HAP-1 (cell line): ENCODE measurements around the gene CBFA2T3.

ENCODE experiments used
- DNase-seq, 2 experiments: peaks; one replicate each; pipeline ENCODE4 v3.0.0-alpha.2; 2016 to 2020; ENCODE audit warnings: low spot score in 2 of 2
- H3K27me3 ChIP-seq: fragments of 250-450 bp; sonication (Bioruptor Pico); 2 replicates; pipeline ENCODE4 v1.5.1; 2020; ENCODE audit warnings: low read depth, mild to moderate bottlenecking, moderate library complexity
- H3K36me3 ChIP-seq: fragments of 250-450 bp; sonication (Bioruptor Pico); replicated peaks from 2 replicates; pipeline ENCODE4 v1.5.1; 2020; ENCODE audit warnings: mild to moderate bottlenecking
- H3K4me1 ChIP-seq: fragments of 250-450 bp; sonication (Bioruptor Pico); 2 replicates; pipeline ENCODE4 v1.5.1; 2020; ENCODE audit warnings: mild to moderate bottlenecking
- H3K4me3 ChIP-seq: fragments of 250-450 bp; sonication (Bioruptor Pico); 2 replicates; pipeline ENCODE4 v1.5.1; 2020; ENCODE audit warnings: mild to moderate bottlenecking, moderate library complexity
- H3K9me3 ChIP-seq: fragments of 250-450 bp; sonication (Bioruptor Pico); 2 replicates; pipeline ENCODE4 v1.5.1; 2020; ENCODE audit warnings: mild to moderate bottlenecking, moderate library complexity
- in situ Hi-C: fragments of 300-500 bp; cut with MboI; formaldehyde crosslinking; loops from 3 replicates; pipeline ENCODE4 v1.14.3; 2020; ENCODE audit warnings: low sequenced_read_pairs, inconsistent platforms, mixed read lengths

CBFA2T3 gene

DNA sequence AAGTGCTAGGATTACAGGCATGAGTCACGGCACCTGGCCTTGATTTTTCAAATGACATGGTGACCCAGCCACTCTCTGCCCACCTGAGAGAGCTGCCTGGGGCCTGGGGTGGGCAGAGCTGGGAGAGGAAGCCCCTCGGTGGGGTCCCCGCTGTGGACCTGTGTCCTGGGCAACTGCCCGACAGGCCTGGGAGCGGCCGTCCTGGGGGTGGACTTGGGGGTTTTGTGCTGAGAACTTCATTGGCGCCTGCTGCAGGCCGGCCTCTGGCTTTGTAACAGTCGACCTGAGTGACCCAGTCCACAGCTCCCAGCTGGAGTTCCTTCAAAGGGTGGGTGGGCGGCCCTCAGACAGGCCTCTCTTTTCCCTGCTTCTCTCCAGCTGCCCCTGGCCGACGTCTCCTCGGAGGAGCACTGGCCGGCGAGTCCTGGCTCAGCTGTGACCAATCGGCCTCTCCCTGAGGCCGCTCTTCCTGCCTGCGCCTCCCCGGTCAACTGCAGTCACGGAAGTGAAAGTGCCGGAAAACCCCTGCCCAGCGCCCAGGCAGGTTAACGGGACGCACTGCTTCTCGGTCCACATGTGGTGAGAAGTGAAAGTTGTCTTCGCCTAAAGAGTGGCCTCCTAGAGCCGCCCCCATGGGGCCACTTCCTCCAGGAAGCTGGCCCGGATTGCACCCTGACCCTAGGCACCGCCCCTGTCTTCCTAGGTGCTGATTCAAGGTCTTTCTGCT is 5.5 kb downstream of the CBFA2T3 start:
- no peaks in the 10 kb centered on the region for H3K4me1 ChIP-seq

DNA sequence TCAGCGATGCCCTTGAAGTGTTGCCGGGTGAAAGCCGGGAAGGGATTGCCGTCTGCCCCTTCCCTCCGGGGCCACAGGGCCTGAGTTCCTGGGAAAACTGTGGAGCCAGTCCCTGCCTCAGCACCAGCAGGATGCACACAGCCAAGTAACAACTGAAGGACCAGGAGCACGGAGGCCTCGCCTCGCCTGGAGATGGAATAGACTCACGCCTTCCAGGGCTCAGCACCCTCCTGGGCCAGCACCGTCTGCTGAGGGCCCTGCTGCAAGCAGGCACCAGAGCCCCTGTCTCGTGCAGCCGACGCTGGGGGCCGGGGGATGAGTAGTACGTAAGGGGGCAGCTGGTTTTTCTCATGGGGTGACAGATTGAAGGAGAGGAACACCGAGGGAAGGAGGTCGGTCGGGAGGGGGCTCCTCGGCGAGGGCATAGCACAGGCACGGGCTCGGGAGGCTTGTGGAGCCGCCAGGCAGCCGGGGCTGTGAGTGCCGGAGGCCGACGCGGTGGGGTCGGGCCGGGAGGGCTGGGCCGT is 6.4 kb downstream of the CBFA2T3 start:
- DNase-seq = no peak
- peaks cover 15% of the 10 kb centered on the region for H3K27me3 ChIP-seq
- no peaks in the 10 kb centered on the region for H3K4me1 ChIP-seq
- H3K9me3 ChIP-seq = no peaks in the 10 kb centered on the region
- H3K4me3 ChIP-seq = no peak overlapping the region
- no peaks in the 10 kb centered on the region for H3K36me3 ChIP-seq
- in situ Hi-C loops = no loop called here

More for the DNA sequence above, 5.5 kb downstream of the CBFA2T3 start:
- in situ Hi-C loops = no loop called here
- H3K27me3 ChIP-seq = peaks cover 25% of the 10 kb centered on the region
- H3K4me3 ChIP-seq = no peak overlapping the region
- no peak for DNase-seq
- no peaks in the 10 kb centered on the region for H3K36me3 ChIP-seq
- no peaks in the 10 kb centered on the region for H3K9me3 ChIP-seq

DNA sequence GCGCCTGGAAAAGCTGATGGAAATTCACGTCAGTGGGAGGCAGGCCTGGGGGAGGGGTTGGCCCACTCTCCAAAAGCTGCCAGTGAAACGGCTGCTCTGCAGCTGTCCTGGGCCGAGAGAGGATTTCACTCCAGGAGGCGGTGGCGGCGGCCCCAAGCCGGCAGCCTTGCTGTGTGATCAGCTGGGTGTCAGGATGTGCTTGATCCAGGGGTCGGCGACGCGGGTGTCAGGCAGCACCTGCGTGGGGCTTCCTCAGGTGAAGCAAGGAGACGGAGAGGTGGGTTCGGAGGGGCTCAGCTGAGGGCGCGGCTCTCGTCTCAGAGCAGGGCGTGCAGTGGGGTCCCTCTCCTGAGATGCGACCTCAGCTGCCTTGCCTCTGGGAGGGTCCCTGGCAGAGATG is 7.0 kb downstream of the CBFA2T3 start:
- in situ Hi-C loops = no loop called here
- H3K4me1 ChIP-seq = no peaks in the 10 kb centered on the region
- H3K27me3 ChIP-seq = peaks cover 15% of the 10 kb centered on the region
- DNase-seq = no peak
- H3K36me3 ChIP-seq = no peaks in the 10 kb centered on the region
- no peaks in the 10 kb centered on the region for H3K9me3 ChIP-seq
- no peak overlapping the region for H3K4me3 ChIP-seq

DNA sequence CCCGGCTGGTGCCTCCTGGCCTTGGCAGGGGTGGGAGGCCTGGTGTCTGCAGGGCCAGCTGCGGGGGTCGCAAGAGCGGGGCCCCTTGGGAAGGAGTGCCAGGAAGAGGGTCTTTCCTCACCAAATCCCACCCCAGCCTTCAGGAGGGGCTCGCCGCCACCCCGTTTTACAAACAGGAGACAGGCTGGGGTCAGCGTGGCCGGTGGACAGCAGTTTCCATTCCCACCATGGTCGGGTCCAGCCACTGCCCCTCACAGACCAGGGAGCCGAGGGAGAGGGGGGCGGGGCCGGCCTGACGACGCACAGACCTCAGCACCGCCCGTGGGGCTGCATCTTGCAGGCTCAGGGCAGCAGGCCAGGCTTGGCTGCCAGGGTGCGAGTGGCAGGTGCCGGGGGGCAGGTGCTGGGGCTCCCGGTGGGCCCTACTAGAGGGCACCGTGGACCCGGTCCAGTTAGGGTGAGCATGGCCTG is 7.6 kb downstream of the CBFA2T3 start:
- Histone ChIP-seq H3K4me1 (no peaks in the 10 kb centered on the region), H3K9me3 (no peaks in the 10 kb centered on the region), H3K27me3 (peaks cover 11% of the 10 kb centered on the region), H3K36me3 (no peaks in the 10 kb centered on the region), H3K4me3 (no peak overlapping the region)
- no peak for DNase-seq
- in situ Hi-C loops = no loop called here

DNA sequence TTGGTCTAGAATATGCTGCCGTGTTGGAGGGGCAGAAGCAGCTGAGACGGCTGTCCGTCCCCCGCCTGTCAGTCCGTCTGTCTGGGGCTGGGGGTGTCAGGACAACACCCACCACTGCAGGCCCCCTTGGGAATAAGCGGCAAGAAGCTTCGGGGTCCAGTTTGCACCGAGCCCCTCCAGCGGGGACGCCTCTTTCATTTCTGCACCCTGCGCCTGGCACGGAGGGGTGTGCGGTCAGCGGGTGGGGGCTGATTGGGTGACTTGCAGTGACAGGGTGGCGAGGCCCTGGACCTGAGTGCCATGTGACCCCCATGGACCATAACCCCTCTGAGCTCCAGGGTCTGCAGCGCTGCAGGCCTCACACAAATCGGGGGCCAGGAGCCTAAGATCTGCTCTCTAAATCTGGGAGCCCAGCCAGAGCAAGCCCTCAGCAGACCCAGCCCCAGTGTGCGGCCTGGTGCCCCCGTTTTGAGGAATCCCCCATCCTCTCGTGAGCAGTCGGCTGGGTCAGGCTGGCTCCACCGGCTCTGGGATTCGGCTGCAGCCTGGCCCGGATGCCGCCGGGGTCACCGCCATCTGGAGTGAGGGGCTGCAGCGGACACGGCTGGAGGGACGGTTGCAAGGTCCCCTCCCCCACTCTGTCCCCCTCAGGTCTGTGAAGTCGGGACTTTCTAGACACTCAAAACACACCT is 8.3 kb downstream of the CBFA2T3 start:
- no peak overlapping the region for H3K4me3 ChIP-seq
- H3K27me3 ChIP-seq = peaks cover 5% of the 10 kb centered on the region
- H3K36me3 ChIP-seq = no peaks in the 10 kb centered on the region
- in situ Hi-C loops = no loop called here
- H3K9me3 ChIP-seq = no peaks in the 10 kb centered on the region
- H3K4me1 ChIP-seq = no peaks in the 10 kb centered on the region
- no peak for DNase-seq

DNA sequence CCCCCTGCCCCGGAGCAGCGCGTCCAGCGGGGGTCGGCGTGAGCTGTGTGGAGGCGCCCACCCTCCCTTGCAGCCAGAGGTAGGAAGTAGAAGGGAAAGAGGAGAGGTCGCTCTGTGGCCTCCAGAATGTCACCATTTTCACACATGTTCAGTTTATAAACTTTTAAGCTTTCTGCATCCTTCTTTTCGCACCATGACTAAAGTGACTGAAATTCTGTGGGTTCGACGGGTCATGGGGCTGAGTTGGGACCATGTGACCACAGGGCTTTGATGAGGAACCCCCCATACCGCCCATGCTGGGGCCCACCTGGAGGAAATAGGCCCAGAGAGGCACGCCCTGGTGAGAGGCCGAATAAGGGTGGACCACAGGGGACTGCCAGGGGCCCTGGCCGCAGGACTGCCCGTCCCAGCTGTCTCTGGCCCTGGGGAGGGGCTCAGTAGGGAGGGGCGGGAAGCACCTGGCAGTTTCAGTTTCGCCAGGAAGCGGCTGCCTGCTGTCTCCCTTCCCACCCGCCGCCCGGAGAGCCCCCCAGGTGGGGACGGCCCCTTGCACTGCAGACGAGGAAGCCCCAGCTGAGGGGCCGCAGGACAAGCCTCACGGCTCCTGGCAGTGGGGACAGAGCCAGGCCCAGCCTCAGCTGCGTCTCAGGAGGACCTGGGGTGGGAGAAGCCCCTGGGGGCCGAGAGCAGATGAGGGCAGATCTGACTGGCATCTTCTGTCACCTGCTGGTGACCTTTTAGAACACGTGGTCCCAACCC is 9.0 kb downstream of the CBFA2T3 start:
- H3K9me3 ChIP-seq = no peaks in the 10 kb centered on the region
- H3K36me3 ChIP-seq = no peaks in the 10 kb centered on the region
- H3K27me3 ChIP-seq = peaks cover 4% of the 10 kb centered on the region; the same call in 1 of the 2 replicates
- H3K4me1 ChIP-seq = no peaks in the 10 kb centered on the region
- H3K4me3 ChIP-seq = no peak overlapping the region
- in situ Hi-C loops = no loop called here
- no peak for DNase-seq

DNA sequence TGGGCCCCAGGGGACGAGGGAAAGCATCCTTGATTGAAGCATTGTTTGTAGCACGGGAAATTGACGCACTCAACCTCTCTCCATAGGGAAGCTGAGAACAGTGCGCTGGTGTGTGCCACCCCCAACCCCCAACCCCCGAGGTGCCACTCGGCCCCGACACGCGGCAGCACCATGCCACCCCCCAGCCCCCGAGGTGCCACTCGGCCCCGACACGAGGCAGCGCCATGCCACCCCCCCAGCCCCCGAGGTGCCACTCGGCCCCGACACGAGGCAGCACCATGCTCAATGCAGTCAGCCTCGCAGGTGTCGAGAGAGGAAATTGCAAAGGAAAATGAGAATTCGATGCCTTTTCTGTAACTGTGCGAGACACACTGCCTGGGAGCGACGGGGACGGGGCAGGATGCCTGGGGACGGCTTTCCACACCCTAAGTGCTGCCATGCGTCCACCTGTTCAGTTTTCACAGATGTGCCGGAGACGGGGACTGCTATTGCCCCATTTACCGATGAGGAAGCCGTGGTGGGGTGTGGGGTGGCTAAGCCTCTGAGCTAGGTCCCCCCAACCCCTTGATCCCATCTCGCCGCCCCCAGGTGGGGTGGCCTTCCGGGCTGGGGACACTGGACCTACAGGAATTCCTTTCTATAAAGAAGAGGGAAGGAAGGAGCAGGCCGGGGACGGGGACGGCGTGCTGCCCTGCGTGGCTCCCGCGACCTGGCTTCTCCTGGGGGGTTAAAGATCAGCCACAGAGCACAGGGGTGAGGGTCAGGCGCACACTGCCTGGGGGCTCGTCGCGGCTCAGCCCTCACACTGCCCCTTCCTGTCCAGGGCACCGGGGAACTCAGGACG is 9.8 kb downstream of the CBFA2T3 start:
- no peak for DNase-seq
- in situ Hi-C loops = no loop called here
- Histone ChIP-seq H3K36me3 (no peaks in the 10 kb centered on the region), H3K4me3 (no peak overlapping the region), H3K27me3 (peaks cover 4% of the 10 kb centered on the region; the same call in 1 of the 2 replicates), H3K9me3 (no peaks in the 10 kb centered on the region), H3K4me1 (no peaks in the 10 kb centered on the region)

DNA sequence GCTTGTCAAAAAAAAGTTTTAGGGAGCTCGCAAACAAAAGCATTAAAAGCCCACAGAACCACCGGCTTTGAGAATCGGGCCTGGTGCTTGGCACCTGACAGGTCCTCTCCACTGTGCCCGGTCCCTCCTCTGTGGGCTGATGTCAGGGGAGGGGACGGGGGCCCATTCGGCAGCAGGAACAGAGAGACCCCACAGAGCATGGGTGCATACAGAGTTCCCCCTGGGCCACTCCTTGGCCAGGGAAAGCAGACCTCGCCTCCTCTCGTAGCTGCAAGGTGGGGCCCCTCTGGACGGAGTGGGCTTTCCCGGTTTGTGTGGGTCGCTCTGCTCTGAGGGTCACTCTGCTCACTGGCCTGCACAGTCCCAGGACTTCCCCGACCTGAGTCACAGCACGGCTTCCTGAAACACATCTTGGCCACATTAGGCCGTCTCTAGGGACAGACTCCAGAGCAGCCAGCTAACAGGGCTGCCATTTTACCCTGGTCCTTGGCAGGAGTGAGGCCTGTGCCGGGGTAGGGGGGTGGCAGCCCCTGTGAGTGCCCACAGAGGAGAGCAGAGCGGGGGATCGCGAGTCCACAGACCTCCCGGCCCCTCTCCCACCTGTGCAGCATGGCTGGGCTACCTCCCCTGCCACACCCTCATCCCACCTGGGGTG is 11.1 kb downstream of the CBFA2T3 start:
- Histone ChIP-seq H3K4me3 (no peak overlapping the region), H3K4me1 (no peaks in the 10 kb centered on the region), H3K36me3 (no peaks in the 10 kb centered on the region), H3K27me3 (peaks cover 4% of the 10 kb centered on the region; the same call in 1 of the 2 replicates), H3K9me3 (no peaks in the 10 kb centered on the region)
- DNase-seq = no peak
- in situ Hi-C loops = no loop called here

DNA sequence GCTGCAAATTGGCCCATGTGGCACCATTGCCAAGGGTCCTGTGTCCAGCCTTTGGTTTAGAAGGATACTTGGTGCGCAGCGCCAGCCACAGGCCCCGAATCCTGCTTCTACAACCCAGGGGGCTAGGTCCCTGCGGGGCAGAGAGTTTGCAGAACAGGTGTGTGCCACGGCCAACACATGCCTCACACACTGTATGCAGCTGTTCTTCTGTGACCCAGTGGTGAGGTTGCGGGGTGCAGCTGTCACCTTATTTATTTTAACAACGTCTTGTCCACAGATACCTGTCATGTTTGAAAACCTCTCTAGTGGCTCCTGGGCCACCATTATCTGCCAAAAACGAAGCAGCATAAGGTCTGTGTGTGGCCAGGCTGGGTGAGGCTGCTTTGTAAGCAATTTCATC is 11.6 kb downstream of the CBFA2T3 start:
- Histone ChIP-seq H3K27me3 (peaks cover 4% of the 10 kb centered on the region; the same call in 1 of the 2 replicates), H3K9me3 (no peaks in the 10 kb centered on the region), H3K36me3 (no peaks in the 10 kb centered on the region), H3K4me1 (no peaks in the 10 kb centered on the region), H3K4me3 (no peak overlapping the region)
- in situ Hi-C loops = no loop called here
- no peak for DNase-seq

DNA sequence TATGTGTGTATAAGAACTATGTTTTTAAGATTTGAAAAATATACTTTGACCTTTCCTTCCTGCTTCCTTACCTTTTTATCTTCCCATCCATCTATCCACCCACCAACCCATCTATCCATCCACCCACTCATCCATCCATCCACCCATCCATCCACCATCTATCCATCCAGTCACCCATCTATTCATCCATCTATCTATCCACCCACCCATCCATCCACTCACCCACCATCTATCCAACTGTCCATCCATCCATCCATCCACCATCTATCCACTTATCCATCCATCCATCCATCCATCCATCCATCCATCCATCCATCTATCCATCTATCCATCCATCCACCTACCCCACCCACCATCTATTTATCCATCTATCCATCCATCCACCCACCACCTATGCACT is 12.4 kb downstream of the CBFA2T3 start:
- H3K9me3 ChIP-seq = no peaks in the 10 kb centered on the region
- peaks cover 4% of the 10 kb centered on the region; the same call in 1 of the 2 replicates for H3K27me3 ChIP-seq
- in situ Hi-C loops = no loop called here
- H3K4me3 ChIP-seq = no peak overlapping the region
- H3K4me1 ChIP-seq = no peaks in the 10 kb centered on the region
- H3K36me3 ChIP-seq = no peaks in the 10 kb centered on the region
- DNase-seq = no peak

DNA sequence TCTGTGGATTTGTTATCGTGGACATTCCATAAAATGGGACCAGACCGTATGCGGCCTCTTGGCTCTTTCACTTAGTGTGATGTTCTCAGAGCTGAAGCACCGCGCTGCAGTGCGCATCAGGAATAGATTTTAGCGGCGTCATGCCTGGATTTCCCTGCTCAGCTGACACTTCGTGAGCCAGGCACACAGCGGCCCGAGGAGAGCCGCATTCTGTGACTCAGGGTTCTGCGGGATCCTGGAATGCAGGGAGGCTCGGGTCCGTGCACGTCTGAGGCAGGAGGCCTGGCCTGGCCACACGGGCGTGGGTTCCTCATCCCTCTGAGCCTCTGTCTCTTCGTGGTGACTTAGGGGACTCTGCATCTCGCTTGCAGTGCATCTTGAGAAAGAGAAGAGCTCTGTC is 13.4 kb downstream of the CBFA2T3 start:
- Histone ChIP-seq H3K4me1 (no peaks in the 10 kb centered on the region), H3K27me3 (peaks cover 4% of the 10 kb centered on the region; the same call in 1 of the 2 replicates), H3K9me3 (no peaks in the 10 kb centered on the region), H3K36me3 (no peaks in the 10 kb centered on the region), H3K4me3 (no peak overlapping the region)
- in situ Hi-C loops = no loop called here
- DNase-seq = no peak

DNA sequence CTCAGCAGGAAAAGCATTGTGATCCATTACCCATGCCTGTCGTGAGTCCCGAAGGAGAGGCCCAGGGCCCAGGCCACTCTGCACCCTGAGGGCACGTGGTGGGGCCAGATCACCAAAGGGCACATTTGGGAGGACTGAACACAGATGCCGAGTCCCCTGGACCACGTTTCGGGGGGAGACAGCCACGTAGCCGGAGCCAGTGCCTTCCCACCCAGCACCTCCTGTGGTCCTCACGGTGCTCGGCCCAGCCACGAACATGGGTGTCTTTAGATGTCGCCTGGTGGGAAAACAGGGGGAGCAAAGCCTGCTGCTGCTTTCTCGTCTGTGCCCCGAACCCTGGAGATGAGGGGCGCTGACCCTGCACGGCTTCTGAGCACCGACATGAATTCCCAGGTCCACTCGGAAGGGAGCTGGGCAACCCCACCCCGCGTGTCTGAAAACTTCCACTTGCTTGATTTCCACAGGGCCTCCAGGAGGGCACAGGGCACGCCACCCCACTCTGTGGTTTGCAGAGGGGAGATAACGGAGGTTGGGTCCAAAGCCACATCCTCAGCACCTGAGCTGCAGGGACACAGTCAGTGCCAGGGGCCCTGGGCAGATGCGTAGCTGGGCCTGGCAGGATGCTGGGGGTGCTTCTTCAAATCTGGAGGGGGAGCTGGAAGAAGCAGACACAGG is 14.4 kb downstream of the CBFA2T3 start:
- DNase-seq = no peak
- Histone ChIP-seq H3K9me3 (no peaks in the 10 kb centered on the region), H3K4me3 (no peak overlapping the region), H3K27me3 (peaks cover 4% of the 10 kb centered on the region; the same call in 1 of the 2 replicates), H3K36me3 (no peaks in the 10 kb centered on the region), H3K4me1 (no peaks in the 10 kb centered on the region)
- in situ Hi-C loops = no loop called here
